GM23338 (cell line): Measurements from ENCODE around the gene HS6ST1. TPM values are rescaled to one million over a fixed set of nuclear protein-coding genes. Genes with fewer than 3 reads are reported as not detected.

Experiments
- ATAC-seq: fragments of 200-7000 bp; cut with Tn5 transposase; 3 replicates; pipeline ENCODE4 v1.9.1; 2020
- DNase-seq: peaks from one replicate; pipeline ENCODE4 v3.0.0-alpha.2; 2015; ENCODE audit warnings: low spot score
- H2AFZ ChIP-seq: fragments of 200-600 bp; sonication (generic); 2 replicates; pipeline ENCODE4 v1.8.0; 2016; ENCODE audit warnings: antibody characterized with exemption, mild to moderate bottlenecking, moderate library complexity
- H3F3A ChIP-seq: fragments of 200-600 bp; sonication (generic); replicated peaks from 2 replicates; pipeline ENCODE4 v1.8.0; 2017; ENCODE audit warnings: antibody characterized with exemption, mixed run types, low read depth
- H3K27ac ChIP-seq: fragments of 200-600 bp; sonication (generic); 2 replicates; pipeline ENCODE4 v1.6.1; 2016; ENCODE audit warnings: low read depth
- H3K27me3 ChIP-seq: fragments of 200-600 bp; sonication (generic); 2 replicates; pipeline ENCODE4 v1.8.0; 2016; ENCODE audit warnings: mild to moderate bottlenecking, mixed run types, moderate library complexity; ENCODE audit not compliant: insufficient read depth
- H3K36me3 ChIP-seq: fragments of 200-600 bp; sonication (generic); 2 replicates; pipeline ENCODE4 v1.8.0; 2016; ENCODE audit warnings: mild to moderate bottlenecking; ENCODE audit not compliant: insufficient read depth
- H3K4me1 ChIP-seq: fragments of 200-600 bp; sonication (generic); 2 replicates; pipeline ENCODE4 v1.8.0; 2016; ENCODE audit warnings: mild to moderate bottlenecking, moderate library complexity; ENCODE audit not compliant: insufficient read depth
- H3K4me2 ChIP-seq: fragments of 200-600 bp; sonication (generic); 2 replicates; pipeline ENCODE4 v1.7.1; 2017; ENCODE audit warnings: mixed run types
- H3K4me3 ChIP-seq: fragments of 200-600 bp; sonication (generic); 2 replicates; pipeline ENCODE4 v1.6.1; 2016; ENCODE audit warnings: mixed run types
- H3K79me2 ChIP-seq: fragments of 200-600 bp; sonication (generic); replicated peaks from 2 replicates; pipeline ENCODE4 v1.8.0; 2017; ENCODE audit warnings: mild to moderate bottlenecking; ENCODE audit not compliant: insufficient read depth
- H3K9me2 ChIP-seq: fragments of 200-600 bp; sonication (generic); 2 replicates; pipeline ENCODE4 v1.8.0; 2017; ENCODE audit not compliant: insufficient read depth
- H4K20me1 ChIP-seq: fragments of 200-600 bp; sonication (generic); replicated peaks from 2 replicates; pipeline ENCODE4 v1.8.0; 2017; ENCODE audit warnings: mild to moderate bottlenecking; ENCODE audit not compliant: insufficient read depth
- H3K27ac Mint-ChIP-seq: 2 replicates; pipeline ENCODE4 v1.8.0; 2020; ENCODE audit warnings: inconsistent platforms, mild to moderate bottlenecking, moderate library complexity, mixed read lengths
- H3K27me3 Mint-ChIP-seq: 3 replicates; pipeline ENCODE4 v1.8.0; 2022; ENCODE audit warnings: low read depth, mild to moderate bottlenecking, moderate library complexity, mixed read lengths, inconsistent platforms; ENCODE audit not compliant: insufficient read depth, poor library complexity
- H3K36me3 Mint-ChIP-seq: 3 replicates; pipeline ENCODE4 v1.8.0; 2021; ENCODE audit warnings: low read depth, mild to moderate bottlenecking, inconsistent platforms, moderate library complexity, mixed read lengths
- H3K4me1 Mint-ChIP-seq: 3 replicates; pipeline ENCODE4 v1.8.0; 2020; ENCODE audit warnings: mild to moderate bottlenecking, inconsistent platforms, mixed read lengths
- H3K4me3 Mint-ChIP-seq: 3 replicates; pipeline ENCODE4 v1.8.0; 2021; ENCODE audit warnings: moderate library complexity, mild to moderate bottlenecking, inconsistent platforms, mixed read lengths
- H3K9me3 Mint-ChIP-seq: 3 replicates; pipeline ENCODE4 v1.8.0; 2020; ENCODE audit warnings: moderate library complexity, mild to moderate bottlenecking, inconsistent platforms, mixed read lengths
- CREB1 ChIP-seq: fragments of 250-450 bp; sonication (Bioruptor Pico); IDR thresholded peaks from 2 replicates; pipeline ENCODE4 v1.5.0; 2020; ENCODE audit warnings: low read depth, mild to moderate bottlenecking, moderate library complexity
- CTCF ChIP-seq, 2 experiments: fragments of 200-600 bp in 1 of 2; sonication (generic) in 1 of 2; conservative IDR thresholded peaks; 2 replicates each; pipeline versions ENCODE4 v1.5.1 to v1.6.1; 2016 to 2017; ENCODE audit warnings: antibody characterized with exemption in 2 of 2, low read depth in 2 of 2, mild to moderate bottlenecking in 2 of 2, moderate library complexity in 1 of 2
- EZH2 ChIP-seq: fragments of 200-600 bp; sonication (generic); IDR thresholded peaks from one replicate; pipeline ENCODE4 v1.8.0; 2017; ENCODE audit warnings: antibody characterized with exemption, mild to moderate bottlenecking, low read depth; ENCODE audit not compliant: unreplicated experiment
- EZH2phosphoT487 ChIP-seq: fragments of 200-600 bp; sonication (generic); IDR thresholded peaks from one replicate; pipeline ENCODE4 v1.8.1; 2018; ENCODE audit warnings: antibody characterized with exemption; ENCODE audit not compliant: unreplicated experiment
- JUNB ChIP-seq: IDR thresholded peaks from one replicate; pipeline ENCODE4 v1.6.1; 2016; ENCODE audit warnings: antibody characterized with exemption; ENCODE audit not compliant: unreplicated experiment
- STAT1 ChIP-seq: IDR thresholded peaks from one replicate; pipeline ENCODE4 v1.6.1; 2016; ENCODE audit warnings: antibody characterized with exemption; ENCODE audit not compliant: unreplicated experiment
- ZNF114 ChIP-seq: fragments of 250-450 bp; sonication (Bioruptor Pico); IDR thresholded peaks from 2 replicates; pipeline ENCODE4 v1.5.0; 2020; ENCODE audit warnings: mild to moderate bottlenecking, moderate library complexity
- ZNF331 ChIP-seq: fragments of 250-450 bp; sonication (Bioruptor Pico); IDR thresholded peaks from 2 replicates; pipeline ENCODE4 v1.5.0; 2020; ENCODE audit warnings: low read depth, mild to moderate bottlenecking, moderate library complexity
- ZNF462 ChIP-seq: fragments of 250-450 bp; sonication (Bioruptor Pico); IDR thresholded peaks from 2 replicates; pipeline ENCODE4 v1.5.0; 2020; ENCODE audit warnings: mild to moderate bottlenecking, moderate library complexity
- polyA plus RNA-seq: library from polyadenylated mRNA; unstranded; fragments of >200 nt; fragmentation: Nextera tagmentation; extraction: Ambion mirVana; gene quantifications from 2 replicates; pipeline ENCODE4 v1.2.1, GENCODE V29; 2016
- total RNA-seq: library from RNA; depleted of rRNA; stranded (reverse); fragments of >200 nt; shearing (Covaris generic); gene quantifications from 2 replicates; pipeline ENCODE4 v1.2.3, GENCODE V29; 2014
- TF ChIP-seq, protein P1 (sequence below): IDR thresholded peaks from one replicate; pipeline ENCODE4 v1.6.1; 2018; ENCODE audit warnings: antibody characterized with exemption; ENCODE audit not compliant: unreplicated experiment

HS6ST1 gene
- total and polyA plus RNA-seq, 2 experiments from 2014 or later, result 21.1 to 106 TPM

GRCh38 chr2:128306931-128307460 lies 11.7 kb downstream of the HS6ST1 start:
- TF ChIP-seq CREB1 (CRISPR knock-in tag) (no peak), ZNF114 (CRISPR knock-in tag) (no peak), ZNF331 (CRISPR knock-in tag) (no peak), CTCF (conservative IDR thresholded peaks at IDR 0.05; ENCODE audit: low read depth in 2 of 2) (no peak), EZH2 (no peak), JUNB (no peak), EZH2phosphoT487 (no peak), ZNF462 (CRISPR knock-in tag) (no peak), STAT1 (no peak)
- TF ChIP-seq, protein P1, sequence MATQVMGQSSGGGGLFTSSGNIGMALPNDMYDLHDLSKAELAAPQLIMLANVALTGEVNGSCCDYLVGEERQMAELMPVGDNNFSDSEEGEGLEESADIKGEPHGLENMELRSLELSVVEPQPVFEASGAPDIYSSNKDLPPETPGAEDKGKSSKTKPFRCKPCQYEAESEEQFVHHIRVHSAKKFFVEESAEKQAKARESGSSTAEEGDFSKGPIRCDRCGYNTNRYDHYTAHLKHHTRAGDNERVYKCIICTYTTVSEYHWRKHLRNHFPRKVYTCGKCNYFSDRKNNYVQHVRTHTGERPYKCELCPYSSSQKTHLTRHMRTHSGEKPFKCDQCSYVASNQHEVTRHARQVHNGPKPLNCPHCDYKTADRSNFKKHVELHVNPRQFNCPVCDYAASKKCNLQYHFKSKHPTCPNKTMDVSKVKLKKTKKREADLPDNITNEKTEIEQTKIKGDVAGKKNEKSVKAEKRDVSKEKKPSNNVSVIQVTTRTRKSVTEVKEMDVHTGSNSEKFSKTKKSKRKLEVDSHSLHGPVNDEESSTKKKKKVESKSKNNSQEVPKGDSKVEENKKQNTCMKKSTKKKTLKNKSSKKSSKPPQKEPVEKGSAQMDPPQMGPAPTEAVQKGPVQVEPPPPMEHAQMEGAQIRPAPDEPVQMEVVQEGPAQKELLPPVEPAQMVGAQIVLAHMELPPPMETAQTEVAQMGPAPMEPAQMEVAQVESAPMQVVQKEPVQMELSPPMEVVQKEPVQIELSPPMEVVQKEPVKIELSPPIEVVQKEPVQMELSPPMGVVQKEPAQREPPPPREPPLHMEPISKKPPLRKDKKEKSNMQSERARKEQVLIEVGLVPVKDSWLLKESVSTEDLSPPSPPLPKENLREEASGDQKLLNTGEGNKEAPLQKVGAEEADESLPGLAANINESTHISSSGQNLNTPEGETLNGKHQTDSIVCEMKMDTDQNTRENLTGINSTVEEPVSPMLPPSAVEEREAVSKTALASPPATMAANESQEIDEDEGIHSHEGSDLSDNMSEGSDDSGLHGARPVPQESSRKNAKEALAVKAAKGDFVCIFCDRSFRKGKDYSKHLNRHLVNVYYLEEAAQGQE, result no peak
- no peaks in the 10 kb centered on the region for H3K36me3 ChIP-seq
- ATAC-seq, result no peak

More at GRCh38 chr2:128306931-128307460, 11.7 kb downstream of the HS6ST1 start:
- H3K27ac Mint-ChIP-seq, result no peak overlapping the region; the same call in 1 of the 2 replicates
- H3K27me3 Mint-ChIP-seq, result peaks cover 7% of the 10 kb centered on the region
- no peaks in the 10 kb centered on the region for H3K9me3 Mint-ChIP-seq
- Histone ChIP-seq H3F3A (no peaks in the 10 kb centered on the region), H3K4me3 (no peak overlapping the region), H3K4me1 (peaks cover 17% of the 10 kb centered on the region), H3K9me2 (no peaks in the 10 kb centered on the region), H3K4me2 (no peak overlapping the region), H2AFZ (no peak overlapping the region), H4K20me1 (peaks cover 67% of the 10 kb centered on the region), H3K79me2 (peaks cover 100% of the 10 kb centered on the region), H3K27me3 (no peaks in the 10 kb centered on the region), H3K27ac (no peak overlapping the region)
- DNase-seq, result no peak
- peaks cover 63% of the 10 kb centered on the region for H3K4me1 Mint-ChIP-seq
- peaks cover 3% of the 10 kb centered on the region; the same call in 1 of the 3 replicates for H3K36me3 Mint-ChIP-seq
- H3K4me3 Mint-ChIP-seq, result no peak overlapping the region
